Psoas muscle (tissue), 8 donors: Measurements from ENCODE around the gene NOTCH2. TPM values are rescaled to one million over a fixed set of nuclear protein-coding genes. Genes with fewer than 3 reads are reported as not detected.

Source experiments
- ATAC-seq, 4 donors: fragments of 200-7000 bp; cut with Tn5 transposase; one replicate each; pipeline ENCODE4 v1.9.1; 2020; ENCODE audit warnings: moderate library complexity in 3 of 4, mild to moderate bottlenecking in 2 of 4
- DNase-seq, 2 donors: peaks; one replicate each; pipeline ENCODE4 v3.0.0-alpha.2; 2020
- H3K27ac ChIP-seq: fragments of 200-600 bp; one replicate; pipeline ENCODE4 v1.8.0; 2022
- H3K27me3 ChIP-seq, 3 donors: fragments of 200-600 bp in 1 of 3; one replicate each; pipeline versions ENCODE4 v1.6.1 to v1.8.0; 2013 to 2022; ENCODE audit warnings: low read length in 2 of 3, mild to moderate bottlenecking in 2 of 3, moderate library complexity in 1 of 3; ENCODE audit not compliant: insufficient read depth in 3 of 3
- H3K36me3 ChIP-seq, 2 donors: fragments of 200-600 bp in 1 of 2; one replicate each; pipeline versions ENCODE4 v1.6.1 to v1.8.0; 2013 to 2022; ENCODE audit warnings: low read depth in 1 of 2, mild to moderate bottlenecking in 1 of 2, moderate library complexity in 1 of 2; ENCODE audit not compliant: insufficient read depth in 1 of 2
- H3K4me1 ChIP-seq: fragments of 200-600 bp; one replicate; pipeline ENCODE4 v1.8.0; 2022
- H3K4me3 ChIP-seq: fragments of 200-600 bp; one replicate; pipeline ENCODE4 v1.8.0; 2022; ENCODE audit warnings: mild to moderate bottlenecking
- H3K9me3 ChIP-seq: fragments of 200-600 bp; one replicate; pipeline ENCODE4 v1.8.0; 2022
- CTCF ChIP-seq: fragments of 200-600 bp; IDR thresholded peaks from one replicate; pipeline ENCODE4 v1.8.0; 2022; ENCODE audit warnings: antibody characterized with exemption
- WGBS, 3 donors: extraction: QIAGEN DNeasy Blood & Tissue Kit; methylation state at CpG; one replicate each; pipeline versions ENCODE4 v1.1.6 to v1.1.7; 2013; 5-methylcytosine and 5-hydroxymethylcytosine counted together
- intact Hi-C, 2 donors: fragments of 100-400 bp; cut with DNase I; formaldehyde crosslinking; loops; one replicate each; pipeline versions ENCODE4 v1.11.0 to v1.14.2; 2022
- polyA plus RNA-seq, 3 donors: library from polyadenylated mRNA; stranded (reverse); fragments of 200-250 nt; gene quantifications; one replicate each; pipeline ENCODE4 v1.2.3, GENCODE V29; 2013
- total RNA-seq, 4 donors: library from RNA; stranded (reverse); fragmentation: NEBNext Ultra II Directional in 2 of 4; extraction: Animal tissue kit (Norgen Biotek cat#: 25700) in 2 of 4; gene quantifications; one replicate each; pipeline versions ENCODE4 v1.2.1 to v1.2.4, GENCODE V29; 2021 to 2023
- donor health status: healthy with polysubstance abuse.
- donor health status: DM: no; HTN: no; CAD: no; lungs with moderate emphysema.
- donor health status: Bipolar disorder and iron deficiency.
- donor health status: healthy.
- donor health status: DM: yes; HTN: yes; CAD: no.
- donor health status: DM: no; HTN: no; CAD: no.
- donor health status: DM: no; HTN: no; CAD: no.
- donor health status: DM: yes; HTN: yes; CAD: no.

The NOTCH2 gene
- total and polyA plus RNA-seq, 7 donors = 2.1 to 19.7 (median 15.4) TPM

- H3K36me3 ChIP-seq = peaks cover 0 to 56% of the 10 kb centered on the region in 2 donors
- H3K27me3 ChIP-seq = no peaks in the 10 kb centered on the region
- no peak overlapping the region for H3K4me3 ChIP-seq
- H3K27ac ChIP-seq = no peak overlapping the region
- 43 to 45% (median 44%) methylated on average over 6 of the region's 6 CpGs for WGBS, 3 donors
- no peaks in the 10 kb centered on the region for H3K9me3 ChIP-seq
- H3K4me1 ChIP-seq = no peaks in the 10 kb centered on the region
- TF ChIP-seq CTCF = peak; percentile 75
- ATAC-seq (peak; percentile 77 to 94 (median 82)), DNase-seq (peak; percentile 79 to 84)
- intact Hi-C loops = no loop called here
Measured at GRCh38 chr1:119948342-119949214, 120.9 kb downstream of the NOTCH2 start.

- intact Hi-C loops = no loop called here
- H3K27ac ChIP-seq = no peak overlapping the region
- no peaks in the 10 kb centered on the region for H3K9me3 ChIP-seq
- ATAC-seq = no peak
- no peaks in the 10 kb centered on the region for H3K4me1 ChIP-seq
- no peak for TF ChIP-seq CTCF
- WGBS, 3 donors = 65 to 75% (median 67%) methylated on average over 3 of the region's 3 CpGs
- no peaks in the 10 kb centered on the region for H3K27me3 ChIP-seq
- DNase-seq = no peak
- peaks cover 0 to 45% of the 10 kb centered on the region in 2 donors for H3K36me3 ChIP-seq
- no peak overlapping the region for H3K4me3 ChIP-seq
Measured at GRCh38 chr1:119947468-119947867, 122.0 kb downstream of the NOTCH2 start.

DNA sequence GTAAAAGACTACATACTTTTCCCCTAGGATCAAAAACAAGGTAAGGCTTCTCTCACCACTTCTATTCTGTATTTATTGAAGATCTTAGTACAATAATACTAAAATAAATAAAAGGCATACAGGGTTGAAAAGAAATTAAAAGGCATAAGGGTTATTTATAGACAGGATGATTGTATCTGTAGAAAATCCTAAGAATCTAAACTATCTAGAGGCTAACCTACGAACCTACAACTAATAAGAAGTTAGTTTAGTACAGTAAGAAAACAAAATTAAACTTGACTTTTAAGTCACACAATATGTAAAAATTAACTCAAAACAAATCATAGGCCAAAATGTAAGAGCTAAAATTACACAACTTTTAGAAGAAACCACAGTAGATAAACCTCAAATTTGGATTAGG lies 122.7 kb downstream of the NOTCH2 start:
- DNase-seq (no peak), ATAC-seq (no peak)
- no peak overlapping the region for H3K4me3 ChIP-seq
- intact Hi-C loops = no loop called here
- peaks cover 0 to 41% of the 10 kb centered on the region in 2 donors for H3K36me3 ChIP-seq
- no peak overlapping the region for H3K27ac ChIP-seq
- H3K9me3 ChIP-seq = no peaks in the 10 kb centered on the region
- no peak for TF ChIP-seq CTCF
- H3K4me1 ChIP-seq = no peaks in the 10 kb centered on the region
- no peaks in the 10 kb centered on the region for H3K27me3 ChIP-seq
- 30 to 53% (median 41%) methylated on average over 1 of the region's 1 CpG for WGBS, 3 donors

DNA sequence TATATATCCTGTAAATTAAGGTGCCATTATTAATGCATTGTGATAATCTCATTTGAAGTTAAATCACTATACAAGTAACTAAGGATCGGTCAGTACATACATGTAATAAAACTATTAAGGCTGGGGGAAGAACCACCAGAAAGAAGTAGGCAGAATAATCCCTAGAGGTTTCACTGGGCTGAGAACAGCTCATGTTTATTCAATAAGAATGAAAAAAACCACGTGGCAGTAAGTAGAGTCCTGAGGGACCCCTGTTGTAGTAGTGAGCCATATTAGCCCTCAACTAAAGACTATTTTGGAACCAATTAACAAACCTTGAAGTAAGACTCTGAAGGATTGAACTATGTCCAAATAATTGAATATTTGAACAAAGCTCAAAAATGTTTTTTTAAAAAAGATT lies 126.2 kb downstream of the NOTCH2 start:
- no peak overlapping the region for H3K27ac ChIP-seq
- intact Hi-C loops = no loop called here
- H3K4me3 ChIP-seq = no peak overlapping the region
- H3K9me3 ChIP-seq = no peaks in the 10 kb centered on the region
- 52 to 56% (median 55%) methylated on average over 2 of the region's 2 CpGs for WGBS, 3 donors
- no peak for TF ChIP-seq CTCF
- no peaks in the 10 kb centered on the region for H3K27me3 ChIP-seq
- ATAC-seq = no peak
- no peak for DNase-seq
- H3K4me1 ChIP-seq = no peaks in the 10 kb centered on the region
- H3K36me3 ChIP-seq = peaks cover 8 to 43% of the 10 kb centered on the region in 2 donors
